H9 (cell line): Measurements from ENCODE around the gene PXT1. TPM values are rescaled to one million over a fixed set of nuclear protein-coding genes. Genes with fewer than 3 reads are reported as not detected.

Source experiments
- DNase-seq: peaks from one replicate; pipeline ENCODE4 v3.0.0-alpha.2; 2017
- H2AFZ ChIP-seq: one replicate; pipeline ENCODE4 v1.6.1; 2013; ENCODE audit warnings: mild to moderate bottlenecking, low read length, control low read depth, moderate library complexity
- H2AK5ac ChIP-seq: 2 replicates; pipeline ENCODE4 v1.6.1; 2013; ENCODE audit warnings: low read length, control low read depth, mixed read lengths; ENCODE audit not compliant: insufficient read length
- H2BK120ac ChIP-seq: one replicate; pipeline ENCODE4 v1.6.1; 2013; ENCODE audit warnings: low read depth, mild to moderate bottlenecking, low read length, control low read depth, inconsistent platforms; ENCODE audit not compliant: poor library complexity, severe bottlenecking
- H2BK12ac ChIP-seq: 2 replicates; pipeline ENCODE4 v1.6.1; 2013; ENCODE audit warnings: low read length, control low read depth, mixed read lengths, low read depth; ENCODE audit not compliant: insufficient read length
- H2BK15ac ChIP-seq: 2 replicates; pipeline ENCODE4 v1.6.1; 2013; ENCODE audit warnings: low read depth, low read length, control low read depth
- H2BK20ac ChIP-seq: one replicate; pipeline ENCODE4 v1.6.1; 2013; ENCODE audit warnings: low read depth, mild to moderate bottlenecking, low read length, control low read depth, inconsistent platforms; ENCODE audit not compliant: poor library complexity, severe bottlenecking
- H2BK5ac ChIP-seq: 2 replicates; pipeline ENCODE4 v1.6.1; 2013; ENCODE audit warnings: low read length, control low read depth, mixed read lengths; ENCODE audit not compliant: insufficient read length
- H3K14ac ChIP-seq: 2 replicates; pipeline ENCODE4 v1.6.1; 2013; ENCODE audit warnings: low read length, control low read depth; ENCODE audit not compliant: insufficient read depth
- H3K18ac ChIP-seq: 2 replicates; pipeline ENCODE4 v1.6.1; 2013; ENCODE audit warnings: low read depth, mild to moderate bottlenecking, mixed read lengths, low read length, control low read depth; ENCODE audit not compliant: insufficient read length
- H3K23ac ChIP-seq: 2 replicates; pipeline ENCODE4 v1.6.1; 2013; ENCODE audit warnings: low read length, control low read depth, mixed read lengths, low read depth; ENCODE audit not compliant: insufficient read length
- H3K23me2 ChIP-seq: 2 replicates; pipeline ENCODE4 v1.6.1; 2013; ENCODE audit warnings: low read depth, mild to moderate bottlenecking, mixed read lengths, low read length, control low read depth; ENCODE audit not compliant: insufficient read length, poor library complexity, severe bottlenecking
- H3K27ac ChIP-seq: 2 replicates; pipeline ENCODE4 v1.5.1; 2013; ENCODE audit warnings: low read length, control low read depth, mixed read lengths, low read depth; ENCODE audit not compliant: insufficient read length
- H3K27me3 ChIP-seq: 2 replicates; pipeline ENCODE4 v1.6.1; 2013; ENCODE audit warnings: low read length, control low read depth, inconsistent platforms; ENCODE audit not compliant: insufficient read depth
- H3K4ac ChIP-seq: 2 replicates; pipeline ENCODE4 v1.6.1; 2013; ENCODE audit warnings: low read depth, mild to moderate bottlenecking, control low read depth, inconsistent platforms, low read length, moderate library complexity
- H3K4me1 ChIP-seq: 2 replicates; pipeline ENCODE4 v1.6.1; 2013; ENCODE audit warnings: low read length, control low read depth, inconsistent platforms; ENCODE audit not compliant: insufficient read depth
- H3K4me2 ChIP-seq: 2 replicates; pipeline ENCODE4 v1.6.1; 2013; ENCODE audit warnings: low read length, control low read depth, mixed read lengths; ENCODE audit not compliant: insufficient read length, insufficient read depth
- H3K56ac ChIP-seq: 2 replicates; pipeline ENCODE4 v1.6.1; 2013; ENCODE audit warnings: low read depth, mild to moderate bottlenecking, mixed read lengths, low read length, control low read depth; ENCODE audit not compliant: insufficient read length
- H3K79me1 ChIP-seq: 2 replicates; pipeline ENCODE4 v1.6.1; 2013; ENCODE audit warnings: low read depth, mild to moderate bottlenecking, moderate library complexity, low read length, control low read depth, inconsistent platforms; ENCODE audit not compliant: insufficient read depth, poor library complexity, severe bottlenecking
- H3K79me2 ChIP-seq: 2 replicates; pipeline ENCODE4 v1.6.1; 2013; ENCODE audit warnings: low read length, control low read depth, inconsistent platforms; ENCODE audit not compliant: insufficient read depth
- H3K9ac ChIP-seq: 2 replicates; pipeline ENCODE4 v1.6.1; 2013; ENCODE audit warnings: low read length, control low read depth, mixed read lengths; ENCODE audit not compliant: insufficient read length; ENCODE audit errors: extremely low read depth
- H3K9me3 ChIP-seq: one replicate; pipeline ENCODE4 v1.6.1; 2013; ENCODE audit warnings: low read depth, low read length, inconsistent platforms; ENCODE audit not compliant: control insufficient read depth
- H3T11ph ChIP-seq: one replicate; pipeline ENCODE4 v1.6.1; 2013; ENCODE audit warnings: mild to moderate bottlenecking, low read length, control low read depth, inconsistent platforms
- H4K20me1 ChIP-seq: one replicate; pipeline ENCODE4 v1.6.1; 2013; ENCODE audit not compliant: control insufficient read depth, insufficient read length, insufficient read depth
- H4K5ac ChIP-seq: 2 replicates; pipeline ENCODE4 v1.6.1; 2013; ENCODE audit warnings: low read depth, mild to moderate bottlenecking, mixed read lengths, low read length, control low read depth; ENCODE audit not compliant: insufficient read length
- H4K8ac ChIP-seq: replicated peaks from 2 replicates; pipeline ENCODE4 v1.6.1; 2013; ENCODE audit warnings: low read length, control low read depth, mixed read lengths, low read depth; ENCODE audit not compliant: insufficient read length
- H4K91ac ChIP-seq: 2 replicates; pipeline ENCODE4 v1.6.1; 2013; ENCODE audit warnings: low read depth, mild to moderate bottlenecking, moderate library complexity, mixed read lengths, low read length, control low read depth; ENCODE audit not compliant: insufficient read length
- H3K27ac Mint-ChIP-seq, 3 experiments: 2 replicates in 2 of 3; 3 replicates in 1 of 3; pipeline ENCODE4 v1.8.0; 2020 to 2021; ENCODE audit warnings: mixed read lengths in 3 of 3, mild to moderate bottlenecking in 1 of 3, moderate library complexity in 1 of 3
- H3K27me3 Mint-ChIP-seq: 2 replicates; pipeline ENCODE4 v1.8.0; 2021; ENCODE audit warnings: low read depth, mild to moderate bottlenecking, moderate library complexity, mixed read lengths
- H3K36me3 Mint-ChIP-seq, 3 experiments: 2 replicates in 2 of 3; 3 replicates in 1 of 3; pipeline ENCODE4 v1.8.0; 2020 to 2021; ENCODE audit warnings: low read depth in 3 of 3, mixed read lengths in 3 of 3; ENCODE audit not compliant: insufficient read depth in 1 of 3
- H3K4me1 Mint-ChIP-seq, 2 experiments: 2 replicates each; pipeline ENCODE4 v1.8.0; 2020; ENCODE audit warnings: mixed read lengths in 2 of 2
- H3K4me3 Mint-ChIP-seq, 2 experiments: 2 replicates in 1 of 2; 3 replicates in 1 of 2; pipeline ENCODE4 v1.8.0; 2020 to 2021; ENCODE audit warnings: mild to moderate bottlenecking in 2 of 2, mixed read lengths in 2 of 2, moderate library complexity in 1 of 2
- H3K9me3 Mint-ChIP-seq, 2 experiments: 2 replicates in 1 of 2; 3 replicates in 1 of 2; pipeline ENCODE4 v1.8.0; 2020; ENCODE audit warnings: mild to moderate bottlenecking in 2 of 2, mixed read lengths in 2 of 2, moderate library complexity in 1 of 2
- WGBS: extraction: QIAGEN DNeasy Blood & Tissue Kit; methylation state at CpG from one replicate; pipeline ENCODE4 v1.1.7; 2013; ENCODE audit warnings: missing lambda C conversion rate, low lambda C conversion rate, mixed read lengths; ENCODE audit not compliant: insufficient read length; ENCODE audit errors: extremely low coverage; 5-methylcytosine and 5-hydroxymethylcytosine counted together
- total RNA-seq: library from RNA; stranded (reverse); gene quantifications from 2 replicates; pipeline ENCODE4 v1.2.1, GENCODE V29; 2021
- TF ChIP-seq, protein P1 (sequence below): fragments of 200-600 bp; sonication (generic); conservative IDR thresholded peaks from 3 replicates; pipeline ENCODE4 v1.8.0; 2021; ENCODE audit warnings: antibody characterized with exemption, mild to moderate bottlenecking

Gene PXT1
- total RNA-seq, 1 experiment from 2014 or later = not detected

DNA sequence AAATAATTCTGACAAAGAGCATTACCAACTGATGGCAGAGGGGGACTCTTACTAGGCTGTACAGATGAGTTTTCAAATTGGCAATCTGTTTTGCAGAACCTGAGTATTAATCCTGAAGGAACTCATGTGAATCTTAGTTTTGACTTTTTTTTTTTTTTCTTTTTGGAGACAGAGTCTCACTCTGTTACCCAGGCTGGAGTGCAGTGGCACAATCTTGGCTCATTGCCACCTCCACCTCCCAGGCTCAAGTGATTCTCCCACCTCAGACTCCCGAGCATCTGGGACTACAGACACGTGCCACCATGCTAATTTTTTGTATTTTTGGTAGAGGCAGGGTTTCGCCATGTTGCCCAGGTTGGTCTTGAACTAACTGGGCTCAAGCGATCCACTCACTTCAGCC, 49.4 kb upstream of the PXT1 start:
- Histone ChIP-seq H3K27ac (no peak overlapping the region), H2BK120ac (no peak overlapping the region), H3K23ac (no peak overlapping the region), H3K14ac (no peak overlapping the region), H2BK12ac (no peak overlapping the region), H2BK20ac (no peak overlapping the region), H2AK5ac (no peak overlapping the region), H3K9ac (no peak overlapping the region), H4K5ac (no peak overlapping the region), H3K4me1 (no peaks in the 10 kb centered on the region), H4K8ac (no peak overlapping the region), H3K4me2 (no peak overlapping the region), H3K56ac (no peak overlapping the region), H3K9me3 (no peaks in the 10 kb centered on the region), H3T11ph (no peak overlapping the region), H4K20me1 (no peaks in the 10 kb centered on the region), H3K23me2 (no peaks in the 10 kb centered on the region), H3K79me1 (no peaks in the 10 kb centered on the region), H3K27me3 (no peaks in the 10 kb centered on the region), H2AFZ (no peak overlapping the region), H3K79me2 (no peaks in the 10 kb centered on the region), H2BK5ac (no peak overlapping the region), H3K4ac (no peak overlapping the region), H2BK15ac (no peak overlapping the region), H3K18ac (no peak overlapping the region), H4K91ac (no peak overlapping the region)
- TF ChIP-seq, protein P1, sequence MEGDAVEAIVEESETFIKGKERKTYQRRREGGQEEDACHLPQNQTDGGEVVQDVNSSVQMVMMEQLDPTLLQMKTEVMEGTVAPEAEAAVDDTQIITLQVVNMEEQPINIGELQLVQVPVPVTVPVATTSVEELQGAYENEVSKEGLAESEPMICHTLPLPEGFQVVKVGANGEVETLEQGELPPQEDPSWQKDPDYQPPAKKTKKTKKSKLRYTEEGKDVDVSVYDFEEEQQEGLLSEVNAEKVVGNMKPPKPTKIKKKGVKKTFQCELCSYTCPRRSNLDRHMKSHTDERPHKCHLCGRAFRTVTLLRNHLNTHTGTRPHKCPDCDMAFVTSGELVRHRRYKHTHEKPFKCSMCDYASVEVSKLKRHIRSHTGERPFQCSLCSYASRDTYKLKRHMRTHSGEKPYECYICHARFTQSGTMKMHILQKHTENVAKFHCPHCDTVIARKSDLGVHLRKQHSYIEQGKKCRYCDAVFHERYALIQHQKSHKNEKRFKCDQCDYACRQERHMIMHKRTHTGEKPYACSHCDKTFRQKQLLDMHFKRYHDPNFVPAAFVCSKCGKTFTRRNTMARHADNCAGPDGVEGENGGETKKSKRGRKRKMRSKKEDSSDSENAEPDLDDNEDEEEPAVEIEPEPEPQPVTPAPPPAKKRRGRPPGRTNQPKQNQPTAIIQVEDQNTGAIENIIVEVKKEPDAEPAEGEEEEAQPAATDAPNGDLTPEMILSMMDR = no peak
- H3K36me3 Mint-ChIP-seq = peaks cover 8 to 43% (median 35%) of the 10 kb centered on the region in 3 experiments; a peak in 6 of 7 replicates
- no peaks in the 10 kb centered on the region for H3K27me3 Mint-ChIP-seq
- H3K9me3 Mint-ChIP-seq = no peaks in the 10 kb centered on the region
- WGBS = no CpG with 5 or more reads among the region's 4 CpGs
- peak overlapping the region in 2 of 3 experiments; percentile 35 to 78; a peak in 2 of 7 replicates for H3K27ac Mint-ChIP-seq
- peaks cover 18 to 25% of the 10 kb centered on the region in 2 experiments for H3K4me1 Mint-ChIP-seq
- H3K4me3 Mint-ChIP-seq = no peak overlapping the region; a peak in 1 of 5 replicates
- DNase-seq = no peak
